ENCODE results near the gene UBR1. TPM values are rescaled to one million over a fixed set of nuclear protein-coding genes. Genes with fewer than 3 reads are reported as not detected.
A peak's percentile ranks its signal among the peaks of the same experiment; 100 is the strongest.

Gene UBR1
- total RNA-seq, 1 donor: 13.2 TPM

- no peak for DNase-seq (ENCODE audit: low read depth in 2 of 3, low spot score in 2 of 3)
These were observed 5.5 kb upstream of the UBR1 start for GRCh38 chr15:43111354-43111753.

DNA sequence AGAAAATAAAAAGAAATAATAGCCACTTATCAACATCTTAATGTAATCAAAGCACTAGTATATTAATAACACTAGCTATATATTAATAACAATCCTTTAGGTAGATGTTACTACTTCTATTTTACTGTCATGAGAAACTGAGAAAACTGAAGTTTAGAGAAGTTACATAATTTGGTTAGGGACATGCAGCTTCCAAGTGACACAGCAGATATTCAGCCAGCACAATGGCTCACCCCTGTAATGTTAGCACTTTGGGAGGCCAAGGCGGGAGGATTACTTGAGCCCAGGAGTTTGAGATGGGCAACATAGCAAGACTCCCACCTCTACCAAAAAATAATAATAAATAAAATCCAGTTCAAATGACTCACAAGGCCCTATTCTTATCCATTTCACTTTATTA is 1.9 kb upstream of the UBR1 start:
- DNase-seq (ENCODE audit: low read depth in 2 of 3, low spot score in 2 of 3): no peak

- no peak for DNase-seq (ENCODE audit: low read depth in 2 of 3, low spot score in 2 of 3)
These were observed 620 bp upstream of the UBR1 start for GRCh38 chr15:43106486-43106829.

DNA sequence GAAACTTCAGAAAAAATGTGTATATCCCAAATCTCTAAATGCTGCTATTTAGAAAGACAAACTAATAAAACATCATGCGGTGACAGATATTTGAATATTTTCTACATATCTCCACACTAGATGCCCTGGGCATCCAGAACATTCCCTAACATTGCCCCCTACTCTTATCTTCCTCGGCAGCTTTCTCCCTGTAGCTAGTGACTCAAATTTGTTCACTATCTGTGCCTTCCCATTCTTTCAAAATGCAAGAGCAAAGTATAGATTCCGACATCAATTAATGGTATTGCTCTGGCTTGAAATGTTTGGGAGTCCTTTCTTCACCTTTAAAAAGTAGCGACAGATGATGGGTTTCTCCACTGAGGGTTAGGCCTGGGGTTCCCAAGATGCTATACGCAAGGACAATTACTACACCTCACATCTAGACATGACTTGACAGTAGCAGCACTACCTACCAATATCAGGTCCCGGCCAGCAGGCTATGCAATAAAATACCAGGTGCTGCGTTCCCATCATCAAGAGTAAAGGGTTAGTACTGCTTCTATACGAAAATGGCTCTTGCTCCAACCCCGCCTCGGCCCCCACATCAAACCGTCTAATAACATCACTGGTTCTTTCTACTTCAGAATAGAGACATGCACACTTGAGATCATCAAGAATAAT is 631 bp downstream of the UBR1 start:
- DNase-seq (ENCODE audit: low read depth in 2 of 3, low spot score in 2 of 3): no peak

GRCh38 chr15:43104426-43104825 is 1.4 kb downstream of the UBR1 start:
- no peak for DNase-seq (ENCODE audit: low read depth in 2 of 3, low spot score in 2 of 3)

GRCh38 chr15:43103907-43104306 is 1.9 kb downstream of the UBR1 start:
- DNase-seq (ENCODE audit: low read depth in 2 of 3, low spot score in 2 of 3): no peak

DNA sequence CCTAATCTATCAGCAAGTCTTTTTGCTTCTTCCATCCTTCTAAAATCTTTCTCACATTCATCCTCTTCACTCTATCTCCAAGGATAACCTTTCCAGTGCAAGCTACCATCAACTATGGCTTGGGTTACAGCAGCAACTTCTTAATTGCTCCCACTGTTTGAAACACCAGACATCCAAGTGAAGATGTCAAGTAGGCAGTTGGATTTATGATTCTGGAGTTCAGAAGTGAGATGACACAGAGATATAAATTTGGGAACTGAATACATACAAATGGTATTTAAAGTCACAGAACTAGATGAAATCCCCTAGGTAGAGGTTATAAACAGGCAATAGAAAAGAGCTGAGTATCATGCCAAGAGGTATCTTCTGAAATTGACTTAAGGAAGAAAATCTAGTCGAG is 3.7 kb downstream of the UBR1 start:
- DNase-seq (ENCODE audit: low read depth in 2 of 3, low spot score in 2 of 3): no peak

GRCh38 chr15:43100971-43101370 is 4.9 kb downstream of the UBR1 start:
- no peak for DNase-seq (ENCODE audit: low read depth in 2 of 3, low spot score in 2 of 3)

DNA sequence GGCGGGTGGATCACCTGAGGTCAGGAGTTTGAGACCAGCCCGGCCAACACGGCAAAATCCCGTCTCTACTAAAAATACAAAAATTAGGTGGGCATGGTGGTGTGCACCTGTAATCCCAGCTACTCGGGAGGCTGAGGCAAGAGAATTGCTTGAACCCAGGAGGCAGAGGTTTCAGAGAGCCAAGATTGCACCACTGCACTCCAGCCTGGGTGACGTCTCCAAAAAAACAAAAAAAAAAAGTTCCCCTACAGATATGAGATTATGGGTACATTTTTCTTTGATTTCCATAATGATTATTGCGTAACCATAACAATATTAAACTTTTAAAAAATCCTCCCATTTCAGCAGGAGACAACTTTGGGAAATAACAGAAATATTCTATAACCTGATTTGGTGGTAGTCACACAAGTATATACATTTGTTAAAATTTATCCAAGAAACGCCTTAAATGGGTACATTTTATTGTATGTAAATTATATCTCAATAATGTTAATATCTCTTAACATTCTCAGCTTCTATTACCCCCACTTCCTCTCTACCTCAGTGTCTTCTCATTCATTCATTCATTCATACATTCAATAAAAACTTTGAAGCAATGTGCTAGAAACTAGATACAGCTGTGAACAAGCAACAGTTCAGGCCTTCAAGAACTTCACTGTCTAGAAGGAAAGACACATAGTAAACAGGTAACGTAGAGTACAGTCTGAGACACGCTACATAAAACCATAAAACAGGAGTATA is 6.6 kb downstream of the UBR1 start:
- no peak for DNase-seq (ENCODE audit: low read depth in 2 of 3, low spot score in 2 of 3)

DNA sequence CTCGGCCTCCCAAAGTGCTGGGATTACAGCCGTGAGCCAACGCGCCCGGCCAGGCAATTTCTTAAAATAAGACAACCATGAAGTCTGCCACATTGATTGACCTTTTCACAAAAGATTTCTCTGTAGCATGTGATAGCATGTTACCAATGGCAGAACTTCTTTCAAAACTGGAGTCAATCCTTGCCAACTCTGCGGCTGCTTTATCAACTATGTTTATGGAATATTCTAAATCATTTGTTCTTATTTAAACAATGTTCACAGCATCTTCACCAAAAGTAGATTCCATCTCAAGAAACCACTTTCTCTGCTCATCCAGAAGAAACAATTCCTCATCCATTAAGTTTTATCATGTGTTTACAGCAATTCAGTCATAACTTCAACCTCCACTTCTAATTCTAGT is 9.4 kb downstream of the UBR1 start:
- DNase-seq (ENCODE audit: low read depth in 2 of 3, low spot score in 2 of 3): no peak

DNA sequence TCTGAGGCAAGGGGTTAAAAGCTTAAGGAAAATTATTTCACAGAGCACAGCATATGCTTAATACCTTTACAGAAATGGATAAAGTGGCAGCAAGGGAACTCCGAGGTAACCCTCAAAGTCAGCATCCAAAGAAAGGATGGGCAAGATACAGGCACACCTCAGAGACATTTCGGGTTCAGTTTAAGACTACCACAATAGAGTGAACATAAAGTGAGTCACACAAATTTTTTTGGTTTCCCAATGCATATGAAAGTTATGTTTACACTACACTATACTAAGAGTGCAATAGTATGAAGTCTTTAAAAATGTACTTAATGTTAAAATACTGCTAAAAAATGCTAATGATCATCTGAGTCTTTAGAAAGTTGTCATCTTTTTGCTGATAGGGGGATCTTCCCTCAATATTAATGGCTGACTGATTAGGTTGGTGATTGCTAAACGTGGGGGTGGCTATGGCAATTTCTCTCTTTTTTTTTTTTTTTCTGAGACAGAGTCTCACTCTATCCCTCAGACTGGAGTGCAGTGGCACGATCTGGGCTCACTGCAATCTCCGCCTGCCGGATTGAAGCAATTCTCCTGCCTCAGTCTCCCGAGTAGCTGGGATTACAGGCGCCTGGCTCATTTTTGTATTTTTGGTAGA is 10.0 kb downstream of the UBR1 start:
- DNase-seq (ENCODE audit: low read depth in 2 of 3, low spot score in 2 of 3): no peak

- DNase-seq (ENCODE audit: low read depth in 2 of 3, low spot score in 2 of 3): no peak
These were observed 10.6 kb downstream of the UBR1 start for GRCh38 chr15:43095243-43095642.

GRCh38 chr15:43094416-43095030 is 11.3 kb downstream of the UBR1 start:
- DNase-seq (ENCODE audit: low read depth in 2 of 3, low spot score in 2 of 3): no peak

DNA sequence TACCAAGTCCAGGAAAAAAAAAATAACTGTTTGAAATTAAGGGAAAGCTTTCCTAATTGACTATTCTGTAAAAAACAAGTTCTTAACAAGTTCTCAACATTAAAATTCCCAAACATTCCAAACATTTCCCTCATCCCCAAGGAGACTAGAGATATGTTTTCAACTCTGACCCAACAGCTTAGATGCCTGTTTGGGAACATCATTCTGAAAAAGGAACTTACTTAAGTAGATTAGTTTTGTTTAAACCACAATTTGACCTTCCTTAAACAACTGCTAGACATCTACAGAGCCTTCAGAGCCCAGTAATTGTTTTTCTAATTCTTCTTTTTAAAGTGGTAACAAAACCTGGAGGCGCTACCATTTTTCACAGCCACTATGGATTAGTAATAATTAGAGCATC is 12.8 kb downstream of the UBR1 start:
- peak in 1 of 3 donors; percentile 42 for DNase-seq (ENCODE audit: low read depth in 2 of 3, low spot score in 2 of 3)

- no peak for DNase-seq (ENCODE audit: low read depth in 2 of 3, low spot score in 2 of 3)
These were observed 14.0 kb downstream of the UBR1 start for GRCh38 chr15:43091859-43092258.

DNA sequence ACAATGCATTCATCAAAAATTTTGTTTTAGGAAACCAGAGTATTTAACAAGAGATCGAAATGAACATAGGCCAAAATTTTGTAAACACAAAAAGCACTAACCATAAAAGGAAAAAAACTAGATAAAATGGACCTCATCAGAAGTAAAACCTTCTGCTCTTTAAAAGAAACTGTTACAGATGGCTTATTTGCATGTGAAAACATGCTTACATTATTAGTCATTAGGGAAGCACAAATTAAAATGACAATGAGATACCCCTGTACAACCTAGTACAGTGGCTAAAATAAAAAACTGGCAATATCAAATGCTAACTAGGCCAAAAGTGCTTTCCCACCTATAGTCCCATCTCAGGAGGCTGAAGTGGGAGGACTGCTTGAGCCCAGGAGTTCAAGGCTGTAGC is 19.3 kb downstream of the UBR1 start:
- DNase-seq (ENCODE audit: low read depth in 2 of 3, low spot score in 2 of 3): no peak

DNA sequence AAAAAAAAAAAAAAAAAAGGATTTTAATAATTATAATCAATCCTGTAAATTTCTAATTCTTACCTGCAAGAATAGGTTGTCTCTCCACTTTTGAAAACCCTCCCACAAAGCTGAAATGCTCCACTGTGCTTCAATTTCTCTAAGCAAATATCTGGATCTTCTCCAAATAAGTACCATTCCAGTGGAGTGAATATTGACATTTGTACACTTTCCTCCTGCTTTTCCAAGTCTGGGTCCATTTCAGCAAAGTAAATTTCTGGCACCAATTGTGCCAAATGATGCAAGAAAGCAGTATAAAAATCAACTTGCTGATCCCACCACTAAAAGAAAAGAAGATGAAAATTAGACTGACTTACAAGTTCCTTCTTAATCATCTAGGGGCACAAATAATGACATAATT is 19.9 kb downstream of the UBR1 start:
- no peak for DNase-seq (ENCODE audit: low read depth in 2 of 3, low spot score in 2 of 3)

- DNase-seq (ENCODE audit: low read depth in 2 of 3, low spot score in 2 of 3): no peak
These were observed 23.3 kb downstream of the UBR1 start for GRCh38 chr15:43082509-43082908.

DNA sequence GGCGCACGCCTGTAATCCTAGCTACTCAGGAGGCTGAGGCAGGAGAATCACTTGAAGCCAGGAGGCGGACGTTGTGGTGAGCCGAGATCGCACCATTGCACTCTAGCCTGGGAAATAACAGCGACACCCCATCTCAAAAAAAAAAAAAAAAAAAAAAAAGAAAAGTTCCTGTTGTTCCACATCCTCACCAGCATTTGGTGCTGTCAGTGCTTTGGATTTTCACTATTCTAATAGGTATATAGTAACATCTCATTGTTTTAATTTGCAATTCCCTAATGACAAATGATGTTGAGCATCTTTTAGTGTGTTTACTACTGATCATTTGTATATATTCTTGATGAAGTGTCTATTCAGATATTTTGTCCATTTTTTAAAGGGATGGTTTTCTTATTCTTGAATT is 24.6 kb downstream of the UBR1 start:
- no peak for DNase-seq (ENCODE audit: low read depth in 2 of 3, low spot score in 2 of 3)

- DNase-seq (ENCODE audit: low read depth in 2 of 3, low spot score in 2 of 3): no peak
These were observed 34.4 kb downstream of the UBR1 start for GRCh38 chr15:43071451-43071850.

DNA sequence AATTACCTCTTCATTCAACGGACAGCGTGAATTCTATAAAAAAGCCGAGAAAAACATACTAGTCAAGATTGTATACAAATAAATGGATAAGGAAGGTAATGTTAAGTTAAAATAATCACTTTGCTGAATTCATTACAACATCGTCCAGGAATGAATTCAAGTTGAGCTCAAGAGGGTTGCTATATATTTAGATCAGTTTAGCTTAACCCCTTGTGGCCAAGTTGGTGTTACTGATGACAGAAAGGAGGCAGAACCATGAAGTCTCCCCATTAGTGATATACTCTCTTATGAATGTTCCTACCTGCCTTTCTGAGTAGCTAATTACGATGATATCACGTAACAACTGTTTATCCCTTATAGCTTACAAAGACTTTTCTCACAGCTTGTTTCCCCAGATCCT is 34.9 kb downstream of the UBR1 start:
- no peak for DNase-seq (ENCODE audit: low read depth in 2 of 3, low spot score in 2 of 3)

DNA sequence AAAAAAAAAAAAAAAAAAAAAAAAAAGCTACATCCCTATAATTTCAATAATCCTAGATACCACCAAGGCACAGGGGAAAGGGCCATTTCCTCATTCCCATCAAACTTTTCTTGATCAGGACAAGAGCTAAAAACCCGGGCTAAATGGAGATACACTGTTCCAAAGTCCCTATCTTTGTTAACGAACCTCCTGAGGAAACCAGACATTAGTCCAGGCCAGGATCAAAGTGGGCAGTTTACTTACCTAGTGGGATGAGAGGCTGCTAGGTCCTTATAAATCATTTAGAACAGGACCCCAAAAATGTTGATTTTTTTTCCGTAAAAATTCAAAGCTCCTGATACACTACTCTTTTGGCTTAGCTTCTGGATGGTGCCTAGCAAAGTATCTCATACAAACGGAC is 35.6 kb downstream of the UBR1 start:
- DNase-seq (ENCODE audit: low read depth in 2 of 3, low spot score in 2 of 3): no peak

Data from hematopoietic multipotent progenitor cell (in vitro differentiated cells).